Colon (tissue), 2 donors: ENCODE measurements around the gene MXD4.

ENCODE experiments used
- FAIRE-seq: peaks from 2 replicates; lab custom pipeline; 2012; peaks lifted over from hg19 to GRCh38; lab: Jason Lieb, UNC
- donor health status: control.
- donor health status: control.

The MXD4 gene, protein sequence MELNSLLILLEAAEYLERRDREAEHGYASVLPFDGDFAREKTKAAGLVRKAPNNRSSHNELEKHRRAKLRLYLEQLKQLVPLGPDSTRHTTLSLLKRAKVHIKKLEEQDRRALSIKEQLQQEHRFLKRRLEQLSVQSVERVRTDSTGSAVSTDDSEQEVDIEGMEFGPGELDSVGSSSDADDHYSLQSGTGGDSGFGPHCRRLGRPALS

DNA sequence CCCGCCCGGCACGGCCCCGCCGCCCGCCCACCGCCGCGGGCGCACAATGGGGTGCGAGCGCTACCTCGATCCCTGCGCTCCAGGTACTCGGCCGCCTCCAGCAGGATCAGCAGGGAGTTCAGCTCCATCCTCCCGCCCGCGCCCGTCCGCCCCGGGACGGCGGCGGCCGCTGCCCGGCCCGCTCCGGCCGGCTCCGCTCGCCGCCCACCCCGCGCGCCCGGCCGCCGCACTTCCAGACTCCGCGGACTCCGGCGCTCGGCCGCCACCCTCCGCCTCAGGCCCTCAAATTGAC, at the start of gene MXD4:
TSS of gene MXD4 (minus strand) at position 257 of the 292 bp plus-strand sequence. CDS start at position 128, 129 bp downstream.
- no peak for FAIRE-seq

DNA sequence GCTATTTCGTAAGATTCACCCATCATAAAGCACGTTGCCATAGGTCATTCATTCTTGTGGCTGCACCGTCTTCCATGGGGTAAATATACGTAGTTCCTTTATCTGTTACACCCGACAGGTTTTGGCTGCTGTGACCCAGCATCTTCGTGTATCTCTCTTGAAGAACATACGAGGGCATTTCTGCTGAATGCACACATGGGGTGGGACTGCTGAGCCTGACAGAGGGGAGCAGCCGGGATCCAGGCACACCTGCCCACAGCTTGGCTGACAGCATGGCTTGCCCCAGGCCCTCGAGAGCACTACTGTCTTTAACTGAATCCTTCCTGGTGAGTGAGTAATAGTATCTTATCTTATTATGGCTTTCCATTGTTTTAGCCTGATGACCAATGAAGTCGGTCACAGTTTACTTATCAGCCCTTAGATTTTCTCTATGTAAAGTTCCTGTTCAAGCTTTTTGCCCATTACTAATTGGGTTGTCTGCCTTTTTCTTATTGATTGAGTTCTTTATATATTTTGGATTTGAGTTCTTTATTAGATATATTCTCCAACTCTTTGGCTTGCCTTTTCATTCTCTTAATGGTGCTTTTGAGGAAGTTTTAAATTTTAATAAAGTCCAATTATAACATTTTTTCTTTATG, 45.0 kb upstream of the MXD4 start:
- no peak for FAIRE-seq

DNA sequence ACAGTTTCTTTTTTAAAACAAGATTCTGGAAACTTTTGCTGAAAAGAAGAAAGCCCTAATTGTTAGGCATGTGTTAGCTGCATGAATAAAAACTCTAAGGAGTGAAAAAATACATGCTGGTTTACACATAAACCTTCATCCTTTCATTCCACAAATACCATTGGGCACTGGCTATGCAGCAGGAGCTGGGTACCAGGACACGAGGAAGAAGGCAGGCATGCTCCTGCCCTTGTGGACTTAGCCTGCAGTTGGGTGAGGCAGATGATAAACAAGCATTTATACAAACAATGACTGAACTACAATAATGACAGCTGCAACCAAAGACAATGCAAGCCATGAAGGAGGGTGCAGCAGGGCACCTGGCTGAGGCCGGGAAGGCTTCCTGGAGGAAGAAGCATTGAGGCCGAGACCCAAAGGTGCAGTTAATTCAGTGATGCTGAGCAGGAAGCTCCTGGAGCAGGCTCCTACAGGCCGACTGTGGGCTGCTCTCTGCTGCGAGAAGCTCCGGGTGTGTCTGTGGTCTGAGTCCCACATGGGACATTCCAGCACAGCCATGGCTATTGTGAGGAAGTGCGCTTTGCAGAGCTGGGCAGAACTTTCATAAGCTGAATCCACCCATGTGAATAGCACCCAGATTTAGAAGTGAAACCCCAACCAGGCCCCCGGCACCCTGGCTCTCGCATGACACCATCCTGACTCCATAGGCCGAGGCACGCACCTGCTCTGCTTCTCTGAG, 44.0 kb upstream of the MXD4 start:
- FAIRE-seq, result no peak

DNA sequence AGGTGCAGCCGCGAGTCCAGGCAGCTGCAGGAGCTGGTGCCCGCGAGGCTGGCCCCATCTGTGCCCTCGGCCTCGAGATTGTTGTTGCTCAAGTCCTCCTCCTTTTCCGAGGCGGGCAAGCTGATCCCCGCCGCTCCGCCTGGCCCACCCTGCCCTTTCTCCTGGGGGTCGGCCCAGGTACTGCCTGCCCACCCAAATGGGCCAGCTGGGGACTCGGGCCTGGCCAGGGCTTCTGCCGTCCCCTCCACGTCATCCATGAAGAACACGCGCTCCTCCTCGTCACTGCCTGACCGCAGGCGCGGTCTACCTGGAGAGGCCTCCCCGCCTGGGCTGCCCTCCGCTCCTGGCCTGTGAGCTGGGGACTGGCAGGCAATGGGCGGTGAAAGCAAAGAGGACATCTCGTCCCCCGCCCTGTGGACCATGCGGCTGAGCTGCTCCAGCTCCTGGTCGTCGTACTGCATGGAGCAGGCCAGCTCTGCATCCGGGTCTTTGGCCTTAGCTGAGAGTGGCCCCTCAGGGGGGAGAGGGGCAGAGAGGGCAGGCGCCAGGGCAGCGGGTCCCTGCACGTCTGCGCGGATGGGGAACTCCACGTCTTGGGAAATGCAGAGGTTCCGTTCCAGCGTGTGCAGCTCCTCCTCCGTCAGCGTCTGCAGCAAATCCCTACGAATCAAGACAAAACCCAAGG, 43.1 kb upstream of the MXD4 start:
- FAIRE-seq, result no peak

- no peak for FAIRE-seq
These were observed 42.5 kb upstream of the MXD4 start for GRCh38 chr4:2304321-2304876.

- no peak for FAIRE-seq
These were observed 41.9 kb upstream of the MXD4 start for GRCh38 chr4:2303686-2304320.

DNA sequence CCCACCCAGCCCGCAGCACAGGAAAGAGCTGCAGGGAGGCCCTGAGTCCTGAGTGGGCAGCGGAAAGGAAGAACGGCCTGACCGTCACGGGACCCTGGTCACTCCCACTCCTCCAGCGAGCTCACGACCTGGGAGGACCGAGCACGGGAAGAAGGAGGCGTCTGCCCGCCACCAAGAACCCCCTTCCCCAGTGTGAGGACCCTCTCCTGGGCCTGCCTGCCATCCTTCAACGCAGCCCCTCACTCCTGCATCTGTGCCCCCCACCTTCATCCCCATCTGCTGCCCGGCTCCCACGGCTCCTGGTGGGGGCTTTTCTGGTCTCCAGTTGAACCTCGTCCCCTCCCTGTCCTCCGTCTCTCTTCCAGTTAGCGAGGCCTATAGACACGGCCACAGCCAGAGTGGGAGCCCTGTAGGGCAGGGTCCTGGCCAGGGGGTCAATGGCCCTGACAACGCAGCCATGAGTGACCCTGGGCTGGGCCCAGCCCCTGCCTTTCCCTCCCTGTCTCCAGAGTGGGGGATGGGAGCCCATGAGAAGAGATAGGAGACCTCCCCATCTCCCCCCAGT, 41.3 kb upstream of the MXD4 start:
- FAIRE-seq, result no peak

DNA sequence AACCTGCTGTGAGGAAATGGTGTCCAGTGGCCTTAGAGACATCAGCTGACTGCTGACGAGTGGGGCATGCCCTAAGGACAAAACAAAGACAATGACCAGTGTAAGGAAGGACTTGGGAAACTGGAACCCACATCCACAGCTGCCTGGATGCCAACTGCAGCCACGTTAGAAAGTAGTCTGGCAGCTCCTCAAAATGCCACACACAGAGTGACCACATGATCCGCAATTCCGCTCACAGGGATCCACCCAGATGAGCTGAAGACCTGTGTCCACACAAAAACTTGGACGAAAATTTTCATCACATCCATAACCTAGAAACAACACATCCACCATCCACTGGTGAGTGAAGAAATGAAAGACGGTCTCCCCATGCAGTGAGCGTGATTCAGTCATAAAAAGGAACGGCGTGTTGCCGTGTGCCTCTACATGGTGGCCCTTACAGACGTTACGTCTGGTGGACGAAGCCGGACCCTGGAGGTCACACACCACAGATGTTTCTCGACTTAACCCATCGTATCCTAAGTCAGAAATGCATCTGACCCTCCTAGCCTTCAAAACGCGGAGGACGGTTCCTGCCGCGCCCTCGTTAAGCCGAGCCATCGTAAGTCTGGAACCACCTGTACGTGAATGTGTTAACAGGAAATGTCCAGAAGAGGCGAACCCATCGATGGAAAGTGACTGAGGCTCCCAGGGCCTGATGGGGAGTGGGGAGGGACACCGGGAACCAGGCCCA, 40.6 kb upstream of the MXD4 start:
- FAIRE-seq, result no peak

DNA sequence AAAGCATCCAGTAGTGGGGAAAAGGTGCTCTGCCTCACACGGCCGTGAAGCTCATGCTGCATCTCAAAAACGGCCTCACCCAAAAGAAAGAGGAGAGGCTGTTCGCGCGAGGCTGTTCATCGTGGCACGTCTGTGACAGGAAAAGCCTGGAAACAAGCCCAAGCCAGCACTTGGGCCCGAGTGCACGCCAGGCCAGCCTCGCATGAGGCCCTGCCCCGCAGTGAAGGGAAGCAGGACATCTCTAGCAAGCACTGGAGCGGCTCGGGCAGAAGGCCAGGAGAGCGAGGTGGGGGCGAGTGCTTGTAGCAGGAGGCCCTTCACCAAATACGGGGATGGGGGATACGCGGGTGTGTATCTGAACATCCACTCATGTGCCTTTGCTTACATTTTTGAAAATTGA, 39.9 kb upstream of the MXD4 start:
- no peak for FAIRE-seq

- no peak for FAIRE-seq
These were observed 39.3 kb upstream of the MXD4 start for GRCh38 chr4:2301225-2301642.

DNA sequence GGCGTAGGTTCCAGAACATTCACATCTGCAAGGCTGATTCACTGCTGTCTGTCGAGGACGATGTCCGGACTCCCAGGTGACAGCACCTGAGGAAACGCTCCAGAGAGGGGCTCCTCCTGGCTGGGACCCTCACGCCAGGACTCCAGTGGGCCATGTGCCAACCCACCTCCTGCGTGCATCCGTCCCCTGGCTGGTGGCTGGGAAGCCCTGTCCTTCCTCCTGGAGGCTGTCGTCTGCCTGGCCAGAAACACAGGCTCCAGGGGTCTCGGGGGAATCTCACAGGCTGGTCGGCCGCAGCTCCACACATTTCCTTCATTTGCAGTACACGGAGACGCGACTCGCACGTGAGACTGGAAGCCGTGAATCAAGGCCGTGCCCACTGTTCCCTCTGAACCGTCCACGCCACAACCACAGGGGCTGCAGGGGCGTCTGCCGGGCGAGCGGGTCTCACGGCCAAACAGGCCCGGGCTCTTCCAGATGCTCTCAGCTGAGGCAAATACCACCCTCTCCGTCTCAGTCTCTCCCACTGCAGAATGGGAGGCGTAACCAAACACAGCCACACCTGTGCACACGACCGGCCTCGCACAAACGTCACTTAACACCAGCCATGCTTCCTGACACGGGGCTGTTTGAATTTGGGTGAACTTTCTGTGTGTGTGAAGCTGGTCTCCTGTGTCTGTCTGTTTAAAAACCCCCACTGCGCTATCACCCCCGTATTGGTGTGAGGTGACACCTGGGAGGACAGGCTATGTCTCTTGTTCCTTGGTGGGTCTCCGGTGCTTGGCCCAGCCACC, 38.7 kb upstream of the MXD4 start:
- FAIRE-seq, result no peak

GRCh38 chr4:2299794-2300193, 37.9 kb upstream of the MXD4 start:
- FAIRE-seq, result no peak

DNA sequence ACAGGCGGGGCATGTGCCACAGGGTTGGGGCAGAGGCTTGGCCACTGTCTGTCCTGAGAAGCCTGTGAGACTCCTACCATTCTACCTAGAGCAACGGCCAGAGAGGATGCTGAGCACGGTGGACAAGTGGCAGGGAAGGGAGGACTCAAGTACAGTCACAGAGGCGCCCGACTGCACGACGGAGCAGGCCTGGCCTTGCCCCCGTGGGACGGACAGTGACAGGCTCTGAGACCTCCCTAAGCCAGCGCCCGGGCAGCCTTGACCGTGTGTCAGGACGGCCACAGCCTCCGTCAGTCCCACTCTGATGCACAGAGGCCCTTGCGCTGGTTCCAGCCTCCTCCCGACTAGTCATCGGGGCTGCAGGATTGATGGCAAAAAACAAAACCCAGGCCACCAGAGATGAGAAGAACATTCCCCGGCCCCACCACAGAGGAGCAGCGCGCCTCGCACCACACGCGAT, 36.7 kb upstream of the MXD4 start:
- no peak for FAIRE-seq

DNA sequence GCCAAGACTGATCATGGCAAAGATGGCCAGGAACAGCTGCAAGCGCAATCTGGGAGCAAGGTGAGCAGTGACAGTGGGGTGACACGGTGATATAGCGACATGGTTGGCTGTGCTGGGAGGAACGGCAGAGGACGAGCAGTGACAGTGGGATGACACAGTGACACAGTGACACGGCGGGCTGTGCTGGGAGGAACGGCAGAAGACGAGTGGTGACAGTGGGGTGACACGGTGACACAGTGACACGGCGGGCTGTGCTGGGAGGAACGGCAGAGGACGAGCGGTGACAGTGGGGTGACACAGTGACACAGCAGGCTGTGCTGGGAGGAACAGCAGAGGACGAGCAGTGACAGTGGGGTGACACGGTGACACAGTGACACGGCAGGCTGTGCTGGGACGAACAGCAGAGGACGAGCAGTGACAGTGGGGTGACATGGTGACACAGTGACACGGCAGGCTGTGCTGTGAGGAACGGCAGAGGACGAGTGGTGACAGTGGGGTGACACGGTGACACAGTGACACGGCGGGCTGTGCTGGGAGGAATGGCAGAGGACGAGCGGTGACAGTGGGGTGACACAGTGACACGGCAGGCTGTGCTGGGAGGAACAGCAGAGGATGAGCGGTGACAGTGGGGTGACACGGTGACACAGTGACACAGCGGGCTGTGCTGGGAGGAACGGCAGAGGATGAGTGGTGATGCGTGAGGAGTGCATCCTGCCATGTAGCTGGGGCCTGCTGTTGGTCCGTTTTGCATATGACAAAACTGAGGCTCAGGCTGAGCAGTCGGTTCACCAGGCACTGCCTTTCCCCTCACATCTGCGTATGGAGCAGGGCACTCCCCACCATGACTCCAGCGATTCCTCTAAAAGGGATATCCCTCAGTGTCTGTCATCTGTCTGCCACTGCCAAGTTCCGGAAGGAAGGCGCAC, 36.0 kb upstream of the MXD4 start:
- FAIRE-seq, result no peak

- no peak for FAIRE-seq
These were observed 35.0 kb upstream of the MXD4 start for GRCh38 chr4:2296631-2297601.

GRCh38 chr4:2295900-2296442, 34.1 kb upstream of the MXD4 start:
- no peak for FAIRE-seq

- no peak for FAIRE-seq
These were observed 33.6 kb upstream of the MXD4 start for GRCh38 chr4:2295500-2295899.

- no peak for FAIRE-seq
These were observed 30.8 kb upstream of the MXD4 start for GRCh38 chr4:2292646-2293108.
